Type B pancreatic cell (in vitro differentiated cells): ENCODE data around the gene SELENOH. TPM values are rescaled to one million over a fixed set of nuclear protein-coding genes. Genes with fewer than 3 reads are reported as not detected.
A peak's percentile ranks its signal among the peaks of the same experiment; 100 is the strongest.

Source experiments
- DNase-seq: peaks from one replicate; pipeline ENCODE4 v3.0.0; 2021; ENCODE audit warnings: mixed read lengths; ENCODE audit not compliant: unreplicated experiment; ENCODE audit errors: extremely low spot score
- H3K27ac Mint-ChIP-seq: 2 replicates; pipeline ENCODE4 v1.8.0; 2021; ENCODE audit warnings: mild to moderate bottlenecking, mixed read lengths
- H3K27me3 Mint-ChIP-seq: 2 replicates; pipeline ENCODE4 v1.8.0; 2021; ENCODE audit warnings: mixed read lengths
- H3K36me3 Mint-ChIP-seq: 2 replicates; pipeline ENCODE4 v1.8.0; 2021; ENCODE audit warnings: mixed read lengths
- H3K4me1 Mint-ChIP-seq: one replicate; pipeline ENCODE4 v1.8.0; 2021; ENCODE audit warnings: mixed read lengths; ENCODE audit not compliant: unreplicated experiment
- H3K4me3 Mint-ChIP-seq: 2 replicates; pipeline ENCODE4 v1.8.0; 2021; ENCODE audit warnings: mild to moderate bottlenecking, mixed read lengths
- H3K9me3 Mint-ChIP-seq: 2 replicates; pipeline ENCODE4 v1.8.0; 2021; ENCODE audit warnings: mixed read lengths
- CTCF ChIP-seq: fragments of 200-600 bp; sonication (generic); conservative IDR thresholded peaks from 2 replicates; pipeline ENCODE4 v1.5.0; 2021; ENCODE audit warnings: antibody characterized with exemption, mild to moderate bottlenecking
- total RNA-seq: library from RNA; stranded (reverse); gene quantifications from 2 replicates; pipeline ENCODE4 v1.2.1, GENCODE V29; 2021; ENCODE audit warnings: low replicate concordance

SELENOH gene
- total RNA-seq, 1 donor from 2014 or later = 144 TPM

GRCh38 chr11:57751176-57751575 is 9.9 kb downstream of the SELENOH start:
- Mint-ChIP-seq H3K4me3 (no peak overlapping the region), H3K4me1 (peaks cover 6% of the 10 kb centered on the region), H3K36me3 (no peaks in the 10 kb centered on the region), H3K9me3 (no peaks in the 10 kb centered on the region), H3K27ac (no peak overlapping the region), H3K27me3 (no peaks in the 10 kb centered on the region)
- DNase-seq = no peak
- no peak for TF ChIP-seq CTCF

- TF ChIP-seq CTCF = peak; percentile 73
- no peaks in the 10 kb centered on the region for H3K36me3 Mint-ChIP-seq
- no peak within 1 kb of the TSS for H3K4me3 Mint-ChIP-seq
- no peak for DNase-seq
- H3K27ac Mint-ChIP-seq = peak within 1 kb of the TSS; percentile 72
- peaks cover 6% of the 10 kb centered on the region for H3K4me1 Mint-ChIP-seq
- H3K9me3 Mint-ChIP-seq = no peaks in the 10 kb centered on the region
- H3K27me3 Mint-ChIP-seq = no peaks in the 10 kb centered on the region
These were observed 10.5 kb downstream of the SELENOH start, which contains the start of gene BTBD18 for GRCh38 chr11:57751676-57752253. BTBD18 (minus strand) TSS chr11:57751819; CDS start chr11:57751188, 631 bp downstream.

GRCh38 chr11:57752954-57753353 is 11.7 kb downstream of the SELENOH start:
- H3K36me3 Mint-ChIP-seq = no peaks in the 10 kb centered on the region
- no peak overlapping the region for H3K4me3 Mint-ChIP-seq
- no peaks in the 10 kb centered on the region for H3K9me3 Mint-ChIP-seq
- no peak overlapping the region for H3K27ac Mint-ChIP-seq
- TF ChIP-seq CTCF = no peak
- DNase-seq = no peak
- H3K4me1 Mint-ChIP-seq = peaks cover 6% of the 10 kb centered on the region
- no peaks in the 10 kb centered on the region for H3K27me3 Mint-ChIP-seq

- Mint-ChIP-seq H3K4me1 (peaks cover 4% of the 10 kb centered on the region), H3K36me3 (peaks cover 4% of the 10 kb centered on the region), H3K4me3 (no peak overlapping the region), H3K27ac (no peak overlapping the region), H3K27me3 (no peaks in the 10 kb centered on the region), H3K9me3 (no peaks in the 10 kb centered on the region)
- no peak for TF ChIP-seq CTCF
- DNase-seq = no peak
These were observed 16.9 kb downstream of the SELENOH start for GRCh38 chr11:57758174-57758573.

- Mint-ChIP-seq H3K4me3 (peak within 1 kb of the TSS; percentile 99), H3K27me3 (no peaks in the 10 kb centered on the region), H3K36me3 (peaks cover 7% of the 10 kb centered on the region), H3K27ac (peak within 1 kb of the TSS; percentile 100), H3K9me3 (peaks cover 4% of the 10 kb centered on the region), H3K4me1 (peaks cover 21% of the 10 kb centered on the region)
- peak; percentile 18 for TF ChIP-seq CTCF
- peak; percentile 79 for DNase-seq
These were observed 20.3 kb downstream of the SELENOH start, which contains the start of gene CTNND1 for GRCh38 chr11:57761301-57762234. CTNND1 (plus strand) TSS chr11:57761802; CDS start chr11:57791479, 29,677 bp downstream.
